ENCODE results near the gene MVD. TPM values are rescaled to one million over a fixed set of nuclear protein-coding genes. Genes with fewer than 3 reads are reported as not detected.

Gene MVD
- total and polyA plus RNA-seq, 4 donors: 21.7 to 99.2 (median 74.7) TPM

DNA sequence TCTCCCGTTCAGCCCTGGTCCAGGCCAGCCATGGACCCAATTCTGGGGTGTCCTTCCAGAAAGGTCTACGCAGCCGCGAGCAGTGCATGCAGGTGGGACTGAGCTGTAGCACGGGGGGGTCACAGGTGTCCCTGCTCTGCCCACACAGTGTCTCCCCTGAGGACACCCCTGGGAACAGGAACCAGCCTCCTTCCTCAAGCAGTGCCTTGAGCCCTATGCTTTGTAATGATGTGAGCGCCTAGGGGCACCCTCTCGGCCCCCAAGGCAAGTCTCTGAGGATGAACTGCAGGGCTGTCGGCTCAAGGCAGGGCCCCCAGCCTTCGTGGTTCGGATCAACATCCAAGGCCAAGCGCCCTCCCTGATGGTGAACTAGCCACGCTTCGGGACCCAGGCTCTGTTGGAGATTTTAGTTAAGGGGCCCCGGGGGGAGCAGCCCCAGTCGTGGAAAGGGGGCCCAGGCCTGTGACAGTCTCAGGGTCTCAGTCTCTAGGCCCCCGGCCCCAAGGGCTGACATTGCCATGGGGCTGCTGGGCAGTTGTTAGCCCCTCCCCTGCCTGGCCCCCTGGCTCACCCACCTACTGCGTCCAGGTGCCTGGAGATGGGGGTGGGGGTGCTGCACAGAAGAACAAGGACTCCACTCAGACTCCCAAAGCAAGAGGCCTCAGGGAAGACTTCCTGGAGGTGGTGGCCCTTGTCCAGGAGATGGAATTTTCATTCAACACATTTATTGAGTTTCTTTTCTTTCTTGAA is 22.2 kb downstream of the MVD start:
- no peaks in the 10 kb centered on the region for H3K9me3 ChIP-seq (ENCODE audit: control insufficient read depth in 4 of 4, low read length in 3 of 4)
- H3K4me3 ChIP-seq (ENCODE audit: low read depth in 1 of 3, low read length in 3 of 3): no peak overlapping the region
- H3K9ac ChIP-seq (ENCODE audit: low read depth in 1 of 2, low read length in 2 of 2): no peak overlapping the region
- TF ChIP-seq TAF1 (conservative IDR thresholded peaks at IDR 0.05) (no peak), NR2F2 (IDR thresholded peaks at IDR 0.05) (no peak), ATF3 (IDR thresholded peaks at IDR 0.05) (no peak), HNF4G (IDR thresholded peaks at IDR 0.05) (no peak), RXRA (IDR thresholded peaks at IDR 0.05) (no peak), EGR1 (IDR thresholded peaks at IDR 0.05; ENCODE audit: low read depth in 2 of 2) (no peak), FOXA1 (IDR thresholded peaks at IDR 0.05) (no peak), SP1 (IDR thresholded peaks at IDR 0.05) (no peak), FOXA2 (IDR thresholded peaks at IDR 0.05) (no peak), GABPA (IDR thresholded peaks at IDR 0.05 in 1 of 2, conservative IDR thresholded peaks at IDR 0.05 in 1 of 2) (no peak)
- TF ChIP-seq, protein P1, sequence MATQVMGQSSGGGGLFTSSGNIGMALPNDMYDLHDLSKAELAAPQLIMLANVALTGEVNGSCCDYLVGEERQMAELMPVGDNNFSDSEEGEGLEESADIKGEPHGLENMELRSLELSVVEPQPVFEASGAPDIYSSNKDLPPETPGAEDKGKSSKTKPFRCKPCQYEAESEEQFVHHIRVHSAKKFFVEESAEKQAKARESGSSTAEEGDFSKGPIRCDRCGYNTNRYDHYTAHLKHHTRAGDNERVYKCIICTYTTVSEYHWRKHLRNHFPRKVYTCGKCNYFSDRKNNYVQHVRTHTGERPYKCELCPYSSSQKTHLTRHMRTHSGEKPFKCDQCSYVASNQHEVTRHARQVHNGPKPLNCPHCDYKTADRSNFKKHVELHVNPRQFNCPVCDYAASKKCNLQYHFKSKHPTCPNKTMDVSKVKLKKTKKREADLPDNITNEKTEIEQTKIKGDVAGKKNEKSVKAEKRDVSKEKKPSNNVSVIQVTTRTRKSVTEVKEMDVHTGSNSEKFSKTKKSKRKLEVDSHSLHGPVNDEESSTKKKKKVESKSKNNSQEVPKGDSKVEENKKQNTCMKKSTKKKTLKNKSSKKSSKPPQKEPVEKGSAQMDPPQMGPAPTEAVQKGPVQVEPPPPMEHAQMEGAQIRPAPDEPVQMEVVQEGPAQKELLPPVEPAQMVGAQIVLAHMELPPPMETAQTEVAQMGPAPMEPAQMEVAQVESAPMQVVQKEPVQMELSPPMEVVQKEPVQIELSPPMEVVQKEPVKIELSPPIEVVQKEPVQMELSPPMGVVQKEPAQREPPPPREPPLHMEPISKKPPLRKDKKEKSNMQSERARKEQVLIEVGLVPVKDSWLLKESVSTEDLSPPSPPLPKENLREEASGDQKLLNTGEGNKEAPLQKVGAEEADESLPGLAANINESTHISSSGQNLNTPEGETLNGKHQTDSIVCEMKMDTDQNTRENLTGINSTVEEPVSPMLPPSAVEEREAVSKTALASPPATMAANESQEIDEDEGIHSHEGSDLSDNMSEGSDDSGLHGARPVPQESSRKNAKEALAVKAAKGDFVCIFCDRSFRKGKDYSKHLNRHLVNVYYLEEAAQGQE (IDR thresholded peaks at IDR 0.05): no peak
- DNase-seq (ENCODE audit: low spot score): no peak
- H3K4me1 ChIP-seq (ENCODE audit: control insufficient read depth in 4 of 4, insufficient read depth in 4 of 4, low read length in 3 of 4): no peaks in the 10 kb centered on the region
- peaks cover 0 to 3% (median under 1%) of the 10 kb centered on the region in 4 donors for H3K27me3 ChIP-seq (ENCODE audit: control insufficient read depth in 4 of 4, insufficient read depth in 4 of 4, low read length in 3 of 4)
- 59% methylated on average over 17 of the region's 17 CpGs for WGBS
- no peak overlapping the region for H3K27ac ChIP-seq (ENCODE audit: low read depth in 1 of 2, low read length in 2 of 2)
- H3K36me3 ChIP-seq (ENCODE audit: control insufficient read depth in 4 of 4, insufficient read depth in 3 of 4, low read depth in 1 of 4, low read length in 3 of 4): peaks cover 0 to 2% (median 0%) of the 10 kb centered on the region in 4 donors

- Histone ChIP-seq H3K27ac (ENCODE audit: low read depth in 1 of 2, low read length in 2 of 2) (no peak overlapping the region), H3K36me3 (ENCODE audit: control insufficient read depth in 4 of 4, insufficient read depth in 3 of 4, low read depth in 1 of 4, low read length in 3 of 4) (no peaks in the 10 kb centered on the region), H3K9ac (ENCODE audit: low read depth in 1 of 2, low read length in 2 of 2) (no peak overlapping the region), H3K9me3 (ENCODE audit: control insufficient read depth in 4 of 4, low read length in 3 of 4) (no peaks in the 10 kb centered on the region), H3K4me3 (ENCODE audit: low read depth in 1 of 3, low read length in 3 of 3) (no peak overlapping the region), H3K27me3 (ENCODE audit: control insufficient read depth in 4 of 4, insufficient read depth in 4 of 4, low read length in 3 of 4) (peaks cover 0 to 3% (median under 1%) of the 10 kb centered on the region in 4 donors), H3K4me1 (ENCODE audit: control insufficient read depth in 4 of 4, insufficient read depth in 4 of 4, low read length in 3 of 4) (no peaks in the 10 kb centered on the region)
- WGBS: 49% methylated on average over 13 of the region's 13 CpGs
- no peak for DNase-seq (ENCODE audit: low spot score)
- TF ChIP-seq HNF4A (conservative IDR thresholded peaks at IDR 0.05): no peak
- no peak for TF ChIP-seq TAF1 (conservative IDR thresholded peaks at IDR 0.05)
- no peak for TF ChIP-seq EGR1 (IDR thresholded peaks at IDR 0.05; ENCODE audit: low read depth in 2 of 2)
- no peak for TF ChIP-seq RXRA (IDR thresholded peaks at IDR 0.05)
- no peak for TF ChIP-seq ATF3 (IDR thresholded peaks at IDR 0.05)
- no peak for TF ChIP-seq NR2F2 (IDR thresholded peaks at IDR 0.05)
These were observed 22.8 kb downstream of the MVD start for GRCh38 chr16:88640039-88640495.

All from liver (tissue), 9 donors.